ENCODE data around the gene LY86.
A peak's percentile ranks its signal among the peaks of the same experiment; 100 is the strongest.

Gene LY86

DNA sequence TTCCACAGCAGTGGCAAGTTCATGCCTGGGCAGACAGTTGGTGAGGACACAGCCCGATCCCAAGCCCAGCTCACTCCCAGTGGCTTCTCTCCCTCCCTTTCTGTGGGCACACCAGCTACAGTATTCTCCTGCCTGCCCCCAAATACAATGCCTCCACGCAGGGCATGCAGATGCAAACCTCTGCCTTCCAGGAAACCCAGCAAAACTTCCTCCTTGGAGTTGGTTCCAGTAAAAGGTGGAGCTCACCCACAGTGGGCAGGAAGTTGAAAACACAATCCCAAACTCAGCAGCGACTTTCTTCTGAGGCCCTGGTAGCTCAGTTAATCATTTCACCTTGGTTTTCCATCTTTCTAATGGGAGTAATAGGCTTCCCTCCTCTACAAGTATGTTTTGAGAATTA lies 93.7 kb downstream of the LY86 start:
- DNase-seq (ENCODE audit: low spot score), result no peak

DNA sequence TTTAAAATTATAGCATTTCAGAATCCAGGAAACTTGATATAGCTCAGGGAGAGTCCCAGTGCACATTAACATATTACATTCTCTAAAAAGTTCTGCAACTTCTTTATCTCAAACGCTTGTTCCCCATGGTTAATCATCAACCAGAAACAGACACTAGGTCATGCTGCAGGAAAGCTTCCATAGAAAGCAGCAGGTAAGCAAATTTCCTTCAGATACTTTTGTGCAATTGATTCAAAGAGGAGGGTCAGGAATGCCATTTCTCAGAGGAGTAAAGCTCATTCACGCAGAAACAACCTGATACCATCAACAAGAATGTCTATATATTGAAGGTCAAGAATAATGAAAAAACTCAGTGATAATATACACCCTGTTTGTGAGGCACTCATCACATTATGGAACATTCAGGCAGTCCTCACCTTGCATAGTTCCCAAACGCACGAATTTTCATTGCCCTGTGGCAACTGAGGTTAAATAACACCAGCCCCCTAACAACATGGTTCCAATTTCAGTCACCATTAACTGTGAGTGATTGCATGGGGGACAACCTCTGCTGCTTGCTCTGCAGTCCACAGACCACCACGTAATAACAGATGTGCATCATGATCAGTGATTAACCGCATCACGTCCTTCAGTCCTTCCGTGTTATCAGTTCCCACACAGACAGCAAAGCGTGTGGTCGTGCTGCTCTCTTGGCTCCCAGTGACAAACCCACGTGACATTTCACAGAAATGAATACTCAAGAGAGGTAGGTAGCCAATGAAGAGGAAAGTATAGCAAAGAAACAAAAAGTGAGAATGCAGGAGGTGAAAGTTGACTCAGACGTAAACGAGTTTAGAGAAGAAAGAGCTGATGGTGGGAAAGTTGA lies 95.7 kb downstream of the LY86 start:
- DNase-seq (ENCODE audit: low spot score), result peak; percentile 94

DNA sequence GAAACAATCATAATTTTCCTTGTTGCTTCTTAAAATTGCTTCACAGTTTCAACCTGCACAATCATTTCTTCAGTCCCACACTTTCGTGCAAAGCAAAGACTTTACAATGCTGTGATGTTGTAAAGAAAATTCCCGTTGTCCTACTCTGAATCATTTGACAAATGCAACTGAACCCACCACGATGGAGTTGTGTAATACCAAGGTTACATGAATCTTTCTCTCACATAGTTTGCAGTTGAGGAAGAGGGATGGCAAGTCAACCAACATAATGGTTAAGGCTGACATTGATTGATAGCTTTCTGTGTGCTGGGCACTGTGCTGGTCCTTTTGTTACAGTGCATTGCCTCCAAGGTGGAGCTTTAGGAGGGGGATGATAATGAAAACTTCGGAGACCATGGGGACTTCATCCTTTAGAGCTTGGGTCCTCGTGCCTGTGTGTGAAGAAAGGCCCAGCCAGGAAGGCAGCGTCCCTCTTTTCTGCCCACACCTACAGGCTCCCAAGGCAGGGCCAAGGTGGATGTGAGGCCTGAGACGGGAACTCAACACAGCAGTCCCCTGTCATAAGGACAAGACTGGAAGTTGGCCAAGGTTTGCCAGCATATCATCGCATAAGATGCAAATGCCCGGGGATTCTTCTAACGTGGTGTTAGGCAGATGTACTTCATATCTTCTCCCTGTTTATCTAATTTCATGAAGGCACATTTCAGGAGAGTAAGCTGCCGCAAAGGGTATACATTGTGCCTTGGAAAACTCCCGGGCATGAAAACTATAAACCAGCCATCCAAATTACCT lies 96.9 kb downstream of the LY86 start:
- DNase-seq (ENCODE audit: low spot score), result peak; percentile 67

DNA sequence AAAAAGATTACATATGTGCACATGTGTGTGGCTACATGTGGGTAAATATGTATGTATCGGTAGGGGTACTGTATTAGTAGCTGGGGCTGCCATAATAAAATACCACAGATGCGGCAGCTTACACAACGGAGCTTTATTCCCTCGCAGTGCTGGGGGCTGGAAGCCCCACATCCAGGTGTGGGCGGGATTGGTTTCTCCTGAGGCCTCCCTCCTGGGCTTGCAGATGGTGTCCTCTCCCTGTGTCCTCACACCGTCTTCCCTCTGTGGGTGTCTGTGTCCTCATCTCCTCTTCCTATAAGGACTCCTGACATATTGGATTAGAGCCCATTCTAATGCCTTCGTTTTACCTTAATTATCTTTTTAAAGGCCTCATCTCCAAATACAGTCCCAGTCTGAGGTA lies 97.7 kb downstream of the LY86 start:
- DNase-seq (ENCODE audit: low spot score), result no peak

DNA sequence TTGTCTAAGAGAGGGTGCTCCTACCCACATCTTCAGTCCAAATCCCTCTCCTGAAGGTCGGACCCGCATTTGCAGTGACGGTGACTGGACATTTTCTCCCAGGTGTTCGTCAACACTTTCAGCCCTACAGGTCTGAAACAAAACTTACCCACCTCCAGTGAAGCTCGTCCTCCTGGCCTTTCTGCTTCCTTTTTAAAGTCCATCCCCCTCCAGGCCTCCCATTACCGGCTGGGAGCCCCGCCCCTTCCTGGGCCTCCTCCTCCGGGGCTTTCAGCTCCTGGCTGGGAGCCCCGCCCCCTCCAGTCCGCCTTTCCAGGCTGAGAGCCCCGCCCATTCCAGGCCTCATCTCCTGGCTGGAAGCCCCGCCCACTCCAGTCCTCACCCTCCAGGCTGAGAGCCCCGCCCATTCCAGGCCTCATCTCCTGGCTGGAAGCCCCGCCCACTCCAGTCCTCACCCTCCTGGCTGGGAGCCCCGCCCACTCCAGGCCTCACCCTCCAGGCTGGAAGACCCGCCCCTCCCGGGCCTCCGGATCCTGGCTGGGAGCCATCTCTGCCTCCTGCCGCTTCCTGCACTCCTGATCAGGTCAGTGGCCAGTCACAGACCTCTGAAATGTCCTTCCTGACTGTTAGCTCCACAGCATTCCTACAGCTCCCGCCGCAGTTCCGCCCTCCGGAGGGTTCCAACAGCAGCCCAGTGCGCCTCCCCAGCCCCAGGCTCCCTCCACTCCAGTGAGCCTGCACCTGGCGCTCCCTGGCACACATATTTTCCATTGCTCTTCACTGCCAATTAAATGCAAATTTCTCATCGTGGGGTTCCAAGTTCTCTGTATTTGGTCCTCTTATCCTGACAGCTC lies 98.5 kb downstream of the LY86 start:
- peak; percentile 96 for DNase-seq (ENCODE audit: low spot score)

DNA sequence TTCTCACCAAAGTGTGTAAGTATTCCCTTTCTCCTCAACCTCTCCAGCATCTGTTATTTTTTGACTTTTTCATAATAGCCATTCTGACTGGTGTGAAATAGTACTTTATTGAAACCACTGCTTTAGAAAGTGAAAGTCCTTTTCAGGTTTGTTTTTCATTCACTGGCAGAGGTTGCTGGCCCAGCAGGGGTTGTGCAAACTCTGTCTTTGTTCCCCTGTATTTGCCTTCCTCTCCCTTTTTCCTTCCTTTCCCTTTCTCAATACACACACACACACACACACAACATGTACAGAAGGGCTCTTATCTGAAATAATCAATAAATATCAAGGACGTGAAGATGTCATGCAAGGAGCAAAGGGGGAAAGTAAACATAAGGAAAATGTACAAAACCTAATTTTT lies 99.8 kb downstream of the LY86 start:
- DNase-seq (ENCODE audit: low spot score), result peak; percentile 10

DNA sequence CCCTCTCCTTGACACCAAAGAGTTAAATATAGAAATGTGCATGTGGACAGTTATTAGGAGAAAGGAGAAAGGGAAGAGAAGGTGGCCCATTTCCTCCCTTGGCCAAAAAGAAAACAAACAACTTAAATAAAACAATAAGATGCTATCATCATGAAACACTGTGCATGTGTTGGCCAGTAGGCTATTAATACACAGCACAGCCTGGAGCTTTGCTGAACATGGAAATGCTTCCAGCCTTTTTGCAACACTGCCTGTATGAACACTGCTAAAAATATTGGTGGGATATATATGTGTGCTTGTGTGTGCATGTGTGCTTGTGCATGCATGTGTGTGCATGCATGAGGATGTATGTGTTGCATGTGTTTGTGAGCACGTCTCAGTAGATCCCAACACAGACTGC lies 100.4 kb downstream of the LY86 start:
- DNase-seq (ENCODE audit: low spot score), result no peak

DNA sequence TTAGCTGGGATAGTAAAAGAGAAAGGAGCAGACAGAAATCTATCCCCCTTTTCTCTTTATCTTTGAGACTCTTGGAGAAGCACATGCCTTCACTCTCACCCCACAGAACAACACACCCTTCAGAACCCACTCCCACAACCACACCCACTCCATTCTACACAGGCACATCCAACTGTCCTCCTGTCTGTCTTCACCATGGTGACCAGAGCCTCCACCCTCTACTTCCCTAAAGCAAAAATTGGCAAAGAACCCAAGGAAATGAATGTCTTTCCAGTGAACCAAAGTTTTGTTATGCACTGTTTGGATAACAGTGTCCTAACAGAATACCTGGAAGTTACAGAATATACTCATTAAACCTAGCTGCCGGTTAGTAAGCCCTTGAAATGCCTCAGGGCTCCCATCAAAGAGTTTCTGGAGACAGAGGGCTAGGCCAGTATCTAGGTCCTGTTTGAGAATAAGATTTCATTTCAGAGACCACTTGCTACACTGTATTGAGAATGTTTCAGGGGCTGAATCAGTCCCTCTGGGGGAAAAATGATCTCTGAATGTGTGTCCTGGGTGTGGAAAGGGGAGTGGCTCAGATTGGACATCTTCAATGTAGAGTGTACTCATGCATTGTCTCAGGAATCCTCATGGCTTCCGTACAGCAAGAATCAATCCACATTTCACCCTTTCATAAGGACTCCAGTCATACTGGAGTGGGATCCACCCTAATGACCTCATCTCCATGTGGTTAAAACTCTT lies 101.1 kb downstream of the LY86 start:
- DNase-seq (ENCODE audit: low spot score), result no peak

DNA sequence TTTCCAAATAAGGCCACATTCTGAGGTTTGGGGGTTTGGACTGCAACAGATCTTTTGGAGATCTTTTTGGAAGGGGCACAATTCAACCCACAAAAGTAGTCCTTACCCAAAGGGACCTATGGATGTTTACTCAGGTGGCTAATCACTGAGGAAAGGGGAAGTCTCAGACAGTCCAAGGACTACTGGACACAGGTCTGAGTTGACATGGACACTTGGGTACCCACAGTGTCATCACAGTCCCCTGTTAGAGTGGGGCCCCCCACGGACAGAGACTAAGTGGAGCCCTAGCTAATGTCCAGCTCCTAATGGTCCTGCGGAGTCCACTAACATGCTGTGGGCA lies 101.6 kb downstream of the LY86 start:
- no peak for DNase-seq (ENCODE audit: low spot score)

DNA sequence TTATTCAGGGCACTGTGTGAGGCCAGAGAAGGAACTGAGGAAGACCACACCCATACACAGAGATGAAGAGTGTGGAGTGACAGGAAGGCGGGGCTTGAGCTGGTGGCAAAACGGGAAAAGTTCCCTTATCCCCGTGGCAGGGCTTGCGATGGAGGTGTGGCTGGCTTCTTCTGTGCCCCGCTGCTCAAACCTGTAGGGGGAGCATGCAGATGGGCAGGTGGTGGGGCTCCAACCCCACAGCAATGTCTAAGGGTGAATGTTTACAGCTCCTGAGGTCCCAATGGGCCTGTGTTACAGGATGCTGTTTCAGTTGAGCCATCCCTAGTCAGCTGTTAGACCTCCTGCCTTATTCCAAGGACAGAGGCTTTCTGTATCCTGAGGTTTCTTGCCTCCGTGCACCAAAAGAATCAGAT lies 105.9 kb downstream of the LY86 start:
- peak; percentile 56 for DNase-seq (ENCODE audit: low spot score)

DNA sequence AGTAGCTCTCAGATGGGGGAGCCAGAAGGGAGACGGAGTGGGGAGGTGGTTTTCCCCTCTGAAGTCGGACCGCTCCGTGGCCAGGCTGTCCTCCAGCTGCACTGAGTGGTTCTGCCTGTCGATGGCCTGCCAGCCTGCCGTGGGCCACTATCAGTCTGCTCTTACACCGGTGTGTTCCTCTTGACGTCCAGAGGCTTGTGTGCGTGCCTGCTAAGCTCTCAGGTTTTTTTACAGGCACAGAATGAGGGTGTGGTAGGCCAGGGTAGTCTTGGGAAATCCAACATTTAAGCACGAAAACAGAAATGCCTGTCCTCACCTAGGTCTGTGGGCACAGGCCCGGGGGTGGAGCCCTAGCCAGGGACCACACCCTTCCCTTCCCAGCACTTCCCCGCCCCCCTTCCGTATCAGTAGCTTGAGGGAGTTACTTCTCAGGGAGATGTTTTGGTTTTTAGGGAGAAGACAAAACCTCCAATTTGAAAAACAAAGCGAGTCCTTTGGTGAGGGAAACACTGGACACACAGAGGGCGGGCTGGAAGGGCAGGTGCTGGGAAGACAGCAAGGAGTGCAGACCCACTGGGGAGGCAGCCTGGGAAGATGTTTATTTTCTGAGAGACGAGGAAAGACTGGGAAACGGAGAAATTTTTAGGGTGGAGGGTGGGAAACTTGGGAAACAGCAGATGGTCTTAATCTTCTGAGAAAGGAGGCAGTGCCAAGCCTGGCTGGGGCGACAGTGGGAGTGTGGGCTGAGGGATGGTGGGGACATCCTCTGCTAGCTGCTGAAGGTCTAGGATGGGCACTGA lies 106.5 kb downstream of the LY86 start:
- DNase-seq (ENCODE audit: low spot score), result peak; percentile 76

DNA sequence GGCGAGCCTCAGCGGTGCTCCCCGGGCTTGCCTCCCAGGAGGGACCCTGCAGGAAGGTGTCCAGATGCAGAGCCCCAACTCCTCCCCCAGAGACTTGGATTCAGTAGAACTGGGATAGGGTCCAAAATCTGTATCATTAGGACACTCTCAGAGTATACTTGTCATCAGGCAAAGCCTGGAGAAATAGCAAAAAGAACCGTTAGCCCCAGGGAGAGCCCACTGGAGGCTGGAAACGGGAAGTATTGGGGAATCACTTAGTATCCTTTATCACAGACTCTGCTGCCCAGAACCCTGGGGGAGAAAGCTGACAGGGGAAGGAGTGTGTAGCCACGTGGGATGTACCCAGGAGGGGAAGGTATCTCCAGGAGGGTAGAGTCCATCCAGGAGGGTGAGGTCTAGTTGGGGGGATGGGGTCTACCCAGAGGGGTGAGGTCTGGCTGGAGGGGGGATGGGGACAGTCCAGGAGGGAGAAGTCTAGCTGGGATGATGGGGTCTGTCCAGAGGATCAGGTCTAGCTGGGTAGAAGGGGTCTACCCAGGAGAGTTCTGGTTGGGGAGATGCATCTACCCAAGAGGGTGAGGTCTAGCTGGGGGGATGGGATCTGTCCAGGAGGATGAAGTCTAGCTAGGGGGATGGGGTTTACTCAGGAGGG lies 107.2 kb downstream of the LY86 start:
- no peak for DNase-seq (ENCODE audit: low spot score)

DNA sequence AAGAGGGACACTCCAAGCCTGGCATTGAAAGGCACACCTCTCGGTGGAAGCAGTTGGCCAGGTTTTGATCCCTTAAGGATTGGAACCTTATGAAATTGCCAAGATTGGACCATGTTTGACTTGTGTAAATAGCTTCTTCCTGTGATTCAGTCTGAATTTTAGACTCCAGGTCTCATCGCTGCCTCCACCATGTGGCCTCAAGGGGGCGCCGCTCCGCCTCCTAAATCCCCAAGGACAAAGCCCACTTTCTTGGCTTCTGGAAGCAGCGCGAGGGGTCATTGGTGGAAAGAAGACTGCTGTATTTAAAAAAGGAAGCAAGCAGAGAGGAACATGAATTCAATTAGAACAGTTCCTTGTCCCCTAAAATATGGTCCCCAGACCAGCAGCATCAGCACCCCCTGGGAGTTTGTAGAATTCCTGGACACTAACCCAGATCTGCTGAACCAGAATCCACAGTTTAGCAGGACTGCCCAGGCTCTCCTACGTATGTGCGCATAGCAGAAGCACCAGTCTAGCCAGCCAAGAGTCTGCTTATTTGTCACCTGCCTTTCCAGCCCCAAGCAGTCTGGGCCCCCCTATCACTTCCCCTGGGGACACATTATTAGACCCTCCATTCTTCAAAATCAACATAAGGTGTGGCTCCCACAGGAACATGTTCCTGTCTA lies 108.5 kb downstream of the LY86 start:
- DNase-seq (ENCODE audit: low spot score), result peak; percentile 81

DNA sequence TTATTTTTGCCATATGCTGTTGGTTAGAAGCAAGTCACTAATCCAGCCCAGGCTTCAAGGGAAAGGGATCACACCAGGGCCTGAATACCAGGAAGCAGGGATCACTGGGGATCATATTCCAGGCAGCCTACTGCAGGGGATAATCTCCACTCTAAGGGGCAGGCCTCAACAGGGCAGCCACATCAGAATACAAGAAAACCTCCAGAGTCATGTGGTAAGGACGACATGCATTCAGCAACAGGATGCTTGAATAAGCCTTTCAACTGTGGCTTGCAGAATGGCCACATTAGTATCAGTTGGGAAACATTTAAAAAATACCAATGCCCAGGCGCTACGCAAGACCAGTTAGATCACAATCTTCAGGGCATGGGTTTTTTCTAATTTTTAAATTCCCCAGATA lies 109.1 kb downstream of the LY86 start:
- no peak for DNase-seq (ENCODE audit: low spot score)

DNA sequence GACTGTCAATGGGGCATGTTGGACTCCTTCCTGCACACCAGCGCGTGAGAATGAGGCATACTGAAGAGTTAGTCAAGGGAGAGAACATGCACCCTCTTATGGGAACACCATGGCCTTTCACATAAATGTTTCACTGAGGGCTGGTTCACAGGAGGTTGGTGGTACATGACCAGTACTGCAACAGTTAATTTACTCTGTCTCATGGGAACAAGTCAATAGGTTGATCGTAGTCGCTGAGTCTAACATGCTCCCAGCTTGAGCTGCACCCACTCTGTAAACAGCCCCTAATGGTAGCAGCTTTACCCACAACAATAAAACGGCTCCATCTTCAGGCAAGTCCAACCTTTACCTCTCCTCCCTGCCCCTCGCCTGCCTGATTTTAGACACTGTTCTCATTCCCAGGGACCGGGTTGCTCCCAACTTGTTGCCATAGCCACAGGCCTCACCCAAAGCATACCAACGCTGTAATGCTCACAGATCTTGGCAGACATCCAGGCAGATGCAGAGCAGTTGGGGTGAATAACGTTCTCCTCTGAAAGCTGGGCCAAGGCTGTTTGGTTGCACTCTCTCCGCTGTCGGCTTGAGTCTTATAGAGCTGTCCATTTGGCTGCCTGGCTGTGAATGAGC lies 111.3 kb downstream of the LY86 start:
- DNase-seq (ENCODE audit: low spot score), result peak; percentile 97

DNA sequence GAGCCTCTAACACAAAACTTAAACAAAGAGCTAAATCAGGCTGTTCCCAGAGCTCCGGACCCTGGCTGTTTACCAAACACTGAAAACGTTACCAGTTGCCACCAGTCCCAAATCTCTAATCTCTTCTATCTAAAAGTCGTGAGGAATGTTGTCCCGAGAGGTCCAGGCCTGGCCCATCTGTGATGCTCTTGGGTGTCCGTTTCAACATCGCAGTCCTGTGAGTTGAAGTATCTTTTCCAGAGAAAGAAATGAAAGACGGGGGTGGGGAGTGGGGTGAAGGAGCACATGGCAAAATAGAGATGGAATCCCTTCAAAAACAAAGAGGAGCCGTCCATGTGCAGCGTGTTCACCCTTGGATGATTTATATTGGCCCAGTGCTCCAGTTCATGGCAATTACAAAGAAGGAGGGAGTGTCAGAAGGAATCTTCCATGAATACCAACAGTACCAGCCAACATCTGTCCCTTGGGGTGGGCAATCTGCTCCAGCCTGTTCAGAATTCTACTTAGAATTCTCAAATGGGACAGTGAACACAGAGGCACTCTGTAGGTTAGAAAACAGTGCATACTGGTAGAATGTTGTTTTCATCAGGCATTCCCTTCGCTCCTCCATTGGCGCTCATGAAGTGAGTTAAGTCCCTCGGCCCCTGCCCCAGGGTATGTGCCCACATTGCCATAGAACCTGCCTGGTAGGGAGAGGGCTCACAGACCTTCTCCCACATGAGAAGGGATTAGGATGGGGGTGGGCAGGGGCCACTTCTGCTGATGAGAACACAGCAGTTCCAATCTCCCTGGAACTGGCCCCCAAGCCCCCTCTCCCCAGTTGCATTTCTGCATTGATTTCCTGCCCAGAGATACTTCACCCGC lies 112.1 kb downstream of the LY86 start:
- no peak for DNase-seq (ENCODE audit: low spot score)

DNA sequence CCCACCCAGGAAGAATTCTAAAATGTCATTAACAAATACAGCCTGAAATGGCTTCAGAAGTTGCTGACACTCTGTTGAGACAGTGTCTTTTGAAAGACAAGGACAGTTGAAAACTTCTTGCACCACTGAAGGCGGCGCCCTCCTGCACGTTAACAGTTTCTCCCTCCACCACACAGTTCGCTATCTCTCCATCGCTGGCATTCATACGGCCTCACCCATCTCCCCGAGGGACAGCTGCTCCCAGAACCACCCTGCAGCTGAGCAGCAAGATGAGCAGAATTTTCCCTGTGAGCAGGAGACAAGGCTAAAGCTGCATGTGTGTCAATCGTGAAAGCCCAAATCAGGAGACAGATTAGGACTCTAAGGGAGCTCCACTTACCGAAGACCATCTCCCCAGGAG lies 113.3 kb downstream of the LY86 start:
- DNase-seq (ENCODE audit: low spot score), result peak; percentile 87

DNA sequence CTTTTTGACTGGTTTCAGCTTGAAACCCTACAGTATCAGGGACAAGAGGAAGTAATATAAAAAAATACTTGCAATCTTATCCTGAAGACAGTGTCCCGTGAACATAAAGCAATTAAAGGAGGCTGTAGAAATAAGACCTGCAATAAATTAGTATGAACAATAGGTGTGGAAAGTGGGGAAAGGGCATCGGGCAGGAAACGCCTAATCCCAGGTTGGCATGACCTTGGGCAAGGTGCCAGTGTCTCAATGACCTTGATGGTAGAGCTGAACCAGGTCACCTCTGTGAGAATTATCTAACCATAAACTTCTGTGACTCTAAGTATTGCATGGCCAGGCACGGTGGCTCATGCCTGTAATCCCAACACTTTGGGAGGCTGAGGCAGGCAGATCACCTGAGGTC lies 115.2 kb downstream of the LY86 start:
- DNase-seq (ENCODE audit: low spot score), result no peak
